Heart right ventricle (tissue), 16 donors: ENCODE data around the gene CDH23. TPM values are rescaled to one million over a fixed set of nuclear protein-coding genes. Genes with fewer than 3 reads are reported as not detected.
A peak's percentile ranks its signal among the peaks of the same experiment; 100 is the strongest.

ENCODE experiments used
- ATAC-seq, 8 donors: fragments of 200-7000 bp; cut with Tn5 transposase; one replicate each; pipeline ENCODE4 v1.9.1; 2020; ENCODE audit warnings: mild to moderate bottlenecking in 8 of 8, moderate library complexity in 8 of 8, moderate number of reproducible peaks in 1 of 8
- DNase-seq, 2 donors: peaks; one replicate each; pipeline ENCODE4 v3.0.0-alpha.2; 2020
- H3K27ac ChIP-seq, 10 donors: fragments of 200-600 bp; sonication (generic) in 2 of 10; one replicate each; pipeline versions ENCODE4 v1.5.0 to v1.8.0; 2020 to 2022; ENCODE audit warnings: mild to moderate bottlenecking in 3 of 10
- H3K27me3 ChIP-seq, 7 donors: fragments of 200-600 bp; one replicate each; pipeline ENCODE4 v1.8.0; 2021 to 2022; ENCODE audit warnings: mild to moderate bottlenecking in 2 of 7
- H3K36me3 ChIP-seq, 9 donors: fragments of 200-600 bp; sonication (generic) in 1 of 9; one replicate each; pipeline versions ENCODE4 v1.5.0 to v1.8.0; 2020 to 2022; ENCODE audit warnings: mild to moderate bottlenecking in 2 of 9
- H3K4me1 ChIP-seq, 9 donors: fragments of 200-600 bp; sonication (generic) in 1 of 9; one replicate each; pipeline versions ENCODE4 v1.5.0 to v1.8.0; 2020 to 2022; ENCODE audit warnings: mild to moderate bottlenecking in 4 of 9
- H3K4me3 ChIP-seq, 10 donors: fragments of 200-600 bp; sonication (generic) in 2 of 10; one replicate each; pipeline versions ENCODE4 v1.5.0 to v1.8.0; 2020 to 2022; ENCODE audit warnings: mild to moderate bottlenecking in 7 of 10, moderate library complexity in 2 of 10
- H3K9me3 ChIP-seq, 11 donors: fragments of 200-600 bp in 10 of 11; sonication (generic) in 2 of 11; one replicate each; pipeline versions ENCODE4 v1.5.0 to v1.8.0; 2013 to 2022; ENCODE audit warnings: mild to moderate bottlenecking in 2 of 11, control low read depth in 1 of 11, moderate library complexity in 1 of 11
- CTCF ChIP-seq, 9 donors: fragments of 200-600 bp; sonication (generic) in 2 of 9; IDR thresholded peaks; one replicate each; pipeline versions ENCODE4 v1.5.0 to v1.8.0; 2021 to 2022; ENCODE audit warnings: antibody characterized with exemption in 9 of 9, mild to moderate bottlenecking in 5 of 9, moderate library complexity in 1 of 9
- WGBS, 2 donors: extraction: QIAGEN DNeasy Blood & Tissue Kit; methylation state at CpG; one replicate each; pipeline ENCODE4 v1.1.7; 2013; ENCODE audit warnings: inconsistent platforms in 1 of 2; 5-methylcytosine and 5-hydroxymethylcytosine counted together
- intact Hi-C, 10 donors: fragments of 100-400 bp; cut with DNase I; formaldehyde crosslinking; loops; one replicate each; pipeline versions ENCODE4 v1.11.1 to v1.14.2; 2022
- polyA plus RNA-seq, 2 donors: library from polyadenylated mRNA; stranded (reverse); fragments of 200-250 nt; gene quantifications; one replicate each; pipeline ENCODE4 v1.2.3, GENCODE V29; 2013
- total RNA-seq, 10 donors: library from RNA; stranded (reverse); fragmentation: NEBNext Ultra II Directional in 3 of 10; extraction: Animal tissue kit (Norgen Biotek cat#: 25700) in 3 of 10; gene quantifications; one replicate each; pipeline versions ENCODE4 v1.2.1 to v1.2.4, GENCODE V29; 2021 to 2023
- donor health status: Arrhythmogenic right ventricular cardiomyopathy.
- donor health status: ischemic (EF 13 %, LVEDD 7.1; RV severe dilation, severe dysfunction).
- donor health status: healthy with polysubstance abuse.
- donor health status: DM: no; HTN: yes; CAD: no.
- donor health status: DM: no; HTN: no; CAD: no.
- donor health status: ischemic (EF 25% LVEDD 6.9; RV normal size, moderate dysfunction).
- donor health status: ischemic (EF 25% LVEDD 5.7; RV mildly dilated, moderate dysfunction).
- donor health status: healthy.
- donor health status: DM: yes; HTN: yes; CAD: no.
- donor health status: Ischemic cardiomyopathy.
- donor health status: ischemic (EF 35%, LVEDD 5.7; RV mildly dilated, moderate dysfunction).
- donor health status: nonischemic (EF 11% LVEDD 7.7; RV severe dilation, severe dysfunction).
- donor health status: DM: yes; HTN: yes; CAD: no.
- donor health status: PGD.
- donor health status: ischemic (EF 29% LVEDD 5.4; RV normal size, mild dysfunction).
- donor health status: nonischemic (EF 23%, LVEDD 6.1; RV moderate dilation, normal function).

The CDH23 gene
- total and polyA plus RNA-seq, 12 donors: 1.1 to 7.7 (median 4.6) TPM

GRCh38 chr10:71697938-71698709 lies 301.4 kb downstream of the CDH23 start:
- 82 to 85% methylated on average over 7 of the region's 7 CpGs for WGBS, 2 donors
- H3K9me3 ChIP-seq: no peaks in the 10 kb centered on the region
- peaks cover 0 to 63% (median 48%) of the 10 kb centered on the region in 9 donors for H3K4me1 ChIP-seq
- no peaks in the 10 kb centered on the region for H3K27me3 ChIP-seq
- no peak overlapping the region for H3K4me3 ChIP-seq
- H3K36me3 ChIP-seq: no peaks in the 10 kb centered on the region
- intact Hi-C loops: loop anchor here in 3 of 10 donors (5.0 to 10.0 kb wide), 3 partner anchors 36 to 301 kb away; partner anchors contain the start of gene CDH23 (in 1 of the 3)
- TF ChIP-seq CTCF (IDR thresholded peaks at IDR 0.05): no peak
- H3K27ac ChIP-seq: no peak overlapping the region
- ATAC-seq (no peak), DNase-seq (no peak)

DNA sequence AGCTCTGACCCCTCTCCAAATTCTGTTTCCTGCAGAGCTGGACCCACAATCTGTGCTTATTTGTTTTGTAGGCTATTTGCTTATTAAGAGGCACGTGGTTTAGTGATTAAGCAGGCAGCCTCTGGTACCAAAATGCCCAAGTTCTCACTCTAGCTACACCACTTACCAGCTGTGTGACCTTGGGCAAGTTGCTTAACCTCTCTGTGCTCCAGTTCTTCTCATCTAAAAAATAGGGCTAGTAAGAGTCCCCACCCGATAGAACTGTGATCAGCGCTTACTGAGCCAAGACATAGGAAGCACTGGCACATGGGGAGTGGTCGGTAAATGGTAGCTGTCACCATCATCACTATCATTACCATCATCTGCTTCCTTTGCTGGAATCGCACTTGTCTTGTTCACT lies 302.0 kb downstream of the CDH23 start:
- WGBS, 2 donors: 86 to 87% methylated on average over 5 of the region's 5 CpGs

GRCh38 chr10:71700731-71701368 lies 304.1 kb downstream of the CDH23 start:
- ATAC-seq: peak in 3 of 8 donors; percentile 9 to 33 (median 29)
- Histone ChIP-seq H3K4me1 (peaks cover 0 to 37% (median 27%) of the 10 kb centered on the region in 9 donors), H3K36me3 (no peaks in the 10 kb centered on the region), H3K4me3 (no peak overlapping the region), H3K27ac (no peak overlapping the region), H3K27me3 (no peaks in the 10 kb centered on the region), H3K9me3 (no peaks in the 10 kb centered on the region)
- DNase-seq: no peak
- intact Hi-C loops: loop anchor here in 3 of 10 donors (5.0 to 10.0 kb wide), 3 partner anchors 316 to 386 kb away; partner anchors contain the start of gene SLC29A3 (in 3 of the 3)
- WGBS, 2 donors: 80 to 81% methylated on average over 11 of the region's 11 CpGs
- TF ChIP-seq CTCF (IDR thresholded peaks at IDR 0.05): no peak

More for the DNA sequence above, 302.0 kb downstream of the CDH23 start:
- no peak overlapping the region for H3K4me3 ChIP-seq
- no peak for TF ChIP-seq CTCF (IDR thresholded peaks at IDR 0.05)
- H3K36me3 ChIP-seq: no peaks in the 10 kb centered on the region
- peaks cover 0 to 57% (median 42%) of the 10 kb centered on the region in 9 donors for H3K4me1 ChIP-seq
- ATAC-seq (no peak), DNase-seq (no peak)
- intact Hi-C loops: loop anchor here in 3 of 10 donors (5.0 to 10.0 kb wide), 3 partner anchors 36 to 301 kb away; partner anchors contain the start of gene CDH23 (in 1 of the 3)
- H3K9me3 ChIP-seq: no peaks in the 10 kb centered on the region
- H3K27me3 ChIP-seq: no peaks in the 10 kb centered on the region
- H3K27ac ChIP-seq: no peak overlapping the region

DNA sequence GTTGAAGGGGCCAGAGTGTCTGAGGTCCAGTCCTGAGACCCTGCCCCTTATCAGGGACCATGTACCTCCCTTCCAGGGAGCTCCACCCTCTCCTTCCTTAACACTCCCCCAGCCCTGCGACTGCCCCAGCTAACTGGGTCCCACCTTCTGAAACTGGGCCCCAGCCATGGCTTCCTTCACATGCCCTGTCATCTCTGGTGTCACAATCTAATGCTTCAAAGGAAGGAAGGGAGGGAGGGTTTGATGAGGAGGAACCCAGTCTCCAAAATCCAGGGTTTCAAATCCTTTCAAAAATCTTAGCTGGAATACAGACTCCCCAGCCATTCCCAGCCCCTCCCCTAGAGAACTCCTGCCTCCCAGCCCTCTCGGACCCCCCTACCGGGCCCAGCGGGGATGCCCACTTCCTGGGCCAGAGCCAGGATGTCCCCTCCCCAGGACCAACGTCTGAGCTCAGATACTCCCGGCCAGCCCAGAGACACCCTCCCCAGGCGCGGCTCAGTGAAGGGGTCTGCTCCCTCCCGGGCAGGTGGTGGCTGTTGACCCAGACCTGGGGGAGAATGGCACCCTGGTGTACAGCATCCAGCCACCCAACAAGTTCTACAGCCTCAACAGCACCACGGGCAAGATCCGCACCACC lies 304.9 kb downstream of the CDH23 start:
- ATAC-seq (peak in 1 of 8 donors; percentile 29), DNase-seq (no peak)
- 71 to 72% methylated on average over 11 of the region's 11 CpGs for WGBS, 2 donors
- H3K27ac ChIP-seq: peak overlapping the region in 1 of 10 donors; percentile 18
- H3K36me3 ChIP-seq: no peaks in the 10 kb centered on the region
- no peak for TF ChIP-seq CTCF (IDR thresholded peaks at IDR 0.05)
- H3K4me1 ChIP-seq: peaks cover 0 to 32% (median 20%) of the 10 kb centered on the region in 9 donors
- intact Hi-C loops: loop anchor here in 3 of 10 donors (5.0 to 10.0 kb wide), 3 partner anchors 317 to 387 kb away; partner anchors contain the start of gene SLC29A3 (in 3 of the 3)
- no peak overlapping the region for H3K4me3 ChIP-seq
- no peaks in the 10 kb centered on the region for H3K9me3 ChIP-seq
- H3K27me3 ChIP-seq: no peaks in the 10 kb centered on the region
